IPS-18a (cell line): Measurements from ENCODE around the gene EYA4.

Experiments
- H3K27ac ChIP-seq: one replicate; pipeline ENCODE4 v1.5.1; 2013; ENCODE audit warnings: low read length
- H3K27me3 ChIP-seq: one replicate; pipeline ENCODE4 v1.6.1; 2013; ENCODE audit warnings: mild to moderate bottlenecking, low read length; ENCODE audit not compliant: control insufficient read depth, insufficient read depth
- H3K36me3 ChIP-seq: one replicate; pipeline ENCODE4 v1.6.1; 2013; ENCODE audit warnings: low read depth, low read length; ENCODE audit not compliant: control insufficient read depth
- H3K4me1 ChIP-seq: one replicate; pipeline ENCODE4 v1.6.1; 2013; ENCODE audit warnings: low read depth, low read length; ENCODE audit not compliant: control insufficient read depth
- H3K4me3 ChIP-seq: one replicate; pipeline ENCODE4 v1.5.1; 2013; ENCODE audit warnings: low read length
- H3K9ac ChIP-seq: one replicate; pipeline ENCODE4 v1.6.1; 2013; ENCODE audit warnings: mild to moderate bottlenecking, low read length, moderate library complexity
- H3K9me3 ChIP-seq: one replicate; pipeline ENCODE4 v1.6.1; 2013; ENCODE audit warnings: low read depth, low read length; ENCODE audit not compliant: control insufficient read depth

The EYA4 gene

GRCh38 chr6:133432021-133432989, 191.1 kb downstream of the EYA4 start:
- Histone ChIP-seq H3K27ac (no peak overlapping the region), H3K9me3 (no peaks in the 10 kb centered on the region), H3K4me3 (no peak overlapping the region), H3K4me1 (peaks cover 21% of the 10 kb centered on the region), H3K9ac (no peak overlapping the region), H3K27me3 (no peaks in the 10 kb centered on the region), H3K36me3 (no peaks in the 10 kb centered on the region)

DNA sequence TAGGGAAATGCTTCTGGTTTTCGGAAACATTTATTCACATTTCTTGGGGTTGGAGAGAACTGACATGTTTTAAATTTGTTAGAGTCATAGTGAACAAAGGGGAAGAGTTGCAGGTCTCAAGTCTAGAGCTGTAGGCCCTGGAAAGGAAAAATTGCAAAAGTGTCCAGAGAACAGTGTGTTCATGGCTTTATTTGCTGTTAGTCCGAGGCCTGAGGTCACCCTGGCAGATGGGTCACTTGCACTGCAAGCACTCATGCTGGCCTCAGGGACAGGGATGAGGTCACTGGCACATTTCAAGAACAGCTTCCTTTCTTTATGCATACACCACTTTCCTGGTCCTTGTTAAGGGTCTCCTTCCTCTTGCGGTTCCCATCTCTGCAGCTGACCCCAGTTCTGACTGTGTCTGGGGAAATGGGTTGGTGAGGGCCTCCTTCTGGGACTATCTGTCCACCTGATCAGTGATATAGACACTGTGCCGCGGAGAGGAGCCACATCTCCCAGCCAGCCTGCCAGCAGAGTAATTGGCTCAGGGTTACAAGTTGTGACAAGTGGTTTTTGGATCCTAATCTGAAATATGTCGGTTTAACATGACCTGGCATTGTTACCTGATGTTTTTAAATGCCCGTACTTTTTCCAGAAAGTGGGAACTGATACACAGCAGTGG, 194.0 kb downstream of the EYA4 start:
- peaks cover 21% of the 10 kb centered on the region for H3K4me1 ChIP-seq
- no peaks in the 10 kb centered on the region for H3K36me3 ChIP-seq
- H3K9ac ChIP-seq = no peak overlapping the region
- H3K4me3 ChIP-seq = no peak overlapping the region
- no peak overlapping the region for H3K27ac ChIP-seq
- H3K9me3 ChIP-seq = no peaks in the 10 kb centered on the region
- H3K27me3 ChIP-seq = no peaks in the 10 kb centered on the region

GRCh38 chr6:133436652-133437051, 195.5 kb downstream of the EYA4 start:
- Histone ChIP-seq H3K4me3 (no peak overlapping the region), H3K9ac (no peak overlapping the region), H3K27me3 (no peaks in the 10 kb centered on the region), H3K4me1 (peaks cover 12% of the 10 kb centered on the region), H3K36me3 (no peaks in the 10 kb centered on the region), H3K27ac (no peak overlapping the region), H3K9me3 (no peaks in the 10 kb centered on the region)

DNA sequence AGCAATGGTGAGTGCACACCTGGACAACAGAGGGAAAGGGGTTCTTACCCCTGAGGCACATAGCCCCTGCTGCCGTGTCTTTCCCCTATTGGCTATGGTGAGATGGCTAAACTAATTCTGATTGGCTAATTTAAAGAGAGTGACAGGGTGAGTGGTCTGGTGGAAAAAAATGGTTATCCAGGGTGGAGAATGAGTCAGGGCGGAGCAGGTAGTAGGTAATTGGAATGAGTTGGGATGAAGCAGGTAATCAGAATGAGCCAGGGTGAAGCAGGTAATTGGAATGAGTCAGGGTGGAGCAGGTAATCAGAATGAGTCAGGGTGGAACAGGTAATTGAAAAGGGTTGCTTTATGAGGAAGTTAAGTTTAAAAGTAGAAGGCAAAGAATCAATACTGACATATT, 200.3 kb downstream of the EYA4 start:
- Histone ChIP-seq H3K27ac (no peak overlapping the region), H3K9me3 (no peaks in the 10 kb centered on the region), H3K4me1 (no peaks in the 10 kb centered on the region), H3K36me3 (no peaks in the 10 kb centered on the region), H3K4me3 (no peak overlapping the region), H3K27me3 (no peaks in the 10 kb centered on the region), H3K9ac (no peak overlapping the region)

- no peaks in the 10 kb centered on the region for H3K27me3 ChIP-seq
- no peak overlapping the region for H3K27ac ChIP-seq
- H3K4me1 ChIP-seq = no peaks in the 10 kb centered on the region
- no peaks in the 10 kb centered on the region for H3K9me3 ChIP-seq
- H3K36me3 ChIP-seq = no peaks in the 10 kb centered on the region
- no peak overlapping the region for H3K9ac ChIP-seq
- no peak overlapping the region for H3K4me3 ChIP-seq
Observed at GRCh38 chr6:133446789-133447188, 205.6 kb downstream of the EYA4 start.

DNA sequence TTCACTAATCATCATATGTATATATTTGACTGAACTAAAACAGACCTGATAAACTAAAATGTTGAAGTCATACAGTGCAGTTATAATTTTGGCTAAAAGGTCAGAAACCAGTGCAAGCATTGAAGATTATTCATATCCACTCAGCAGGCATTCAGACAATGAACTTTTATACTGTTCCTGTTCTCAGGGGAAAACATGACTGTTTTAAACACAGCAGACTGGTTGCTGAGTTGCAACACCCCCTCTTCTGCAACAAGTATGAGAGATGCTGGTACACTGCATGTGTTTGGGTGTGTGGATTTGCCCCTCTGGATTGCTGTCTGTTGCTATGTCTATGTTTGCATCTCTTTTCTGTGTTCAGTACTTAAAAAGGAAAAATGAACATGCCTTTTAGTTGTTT, 206.8 kb downstream of the EYA4 start:
- Histone ChIP-seq H3K4me3 (no peak overlapping the region), H3K36me3 (no peaks in the 10 kb centered on the region), H3K4me1 (no peaks in the 10 kb centered on the region), H3K9ac (no peak overlapping the region), H3K9me3 (no peaks in the 10 kb centered on the region), H3K27ac (no peak overlapping the region), H3K27me3 (no peaks in the 10 kb centered on the region)

DNA sequence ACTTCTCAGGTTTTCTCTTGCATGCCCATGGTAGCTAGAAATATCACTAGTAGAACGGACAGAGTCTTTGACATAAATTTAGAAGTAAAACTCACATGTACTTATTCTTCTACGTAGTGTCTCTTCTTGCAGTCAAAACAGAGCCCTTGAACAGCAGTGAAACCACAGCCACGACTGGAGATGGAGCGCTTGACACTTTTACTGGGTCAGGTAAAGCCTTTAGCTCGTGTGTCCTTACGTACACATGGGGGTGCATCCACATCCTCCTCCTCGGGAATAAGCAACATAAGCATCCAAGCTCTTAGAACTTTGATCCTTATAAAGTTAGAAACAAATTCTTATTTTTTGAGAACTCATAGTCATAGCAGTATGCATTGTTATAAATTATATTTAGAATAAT, 215.3 kb downstream of the EYA4 start:
- H3K4me1 ChIP-seq = peaks cover 30% of the 10 kb centered on the region
- H3K9ac ChIP-seq = no peak overlapping the region
- H3K27me3 ChIP-seq = no peaks in the 10 kb centered on the region
- no peaks in the 10 kb centered on the region for H3K36me3 ChIP-seq
- no peak overlapping the region for H3K4me3 ChIP-seq
- H3K9me3 ChIP-seq = no peaks in the 10 kb centered on the region
- no peak overlapping the region for H3K27ac ChIP-seq

GRCh38 chr6:133456944-133457343, 215.8 kb downstream of the EYA4 start:
- peaks cover 30% of the 10 kb centered on the region for H3K4me1 ChIP-seq
- H3K9me3 ChIP-seq = no peaks in the 10 kb centered on the region
- no peak overlapping the region for H3K4me3 ChIP-seq
- H3K27me3 ChIP-seq = no peaks in the 10 kb centered on the region
- H3K27ac ChIP-seq = no peak overlapping the region
- H3K9ac ChIP-seq = no peak overlapping the region
- no peaks in the 10 kb centered on the region for H3K36me3 ChIP-seq

GRCh38 chr6:133460101-133460500, 218.9 kb downstream of the EYA4 start:
- H3K27ac ChIP-seq = no peak overlapping the region
- no peaks in the 10 kb centered on the region for H3K27me3 ChIP-seq
- H3K9ac ChIP-seq = no peak overlapping the region
- peaks cover 26% of the 10 kb centered on the region for H3K4me1 ChIP-seq
- H3K4me3 ChIP-seq = no peak overlapping the region
- H3K9me3 ChIP-seq = no peaks in the 10 kb centered on the region
- no peaks in the 10 kb centered on the region for H3K36me3 ChIP-seq

DNA sequence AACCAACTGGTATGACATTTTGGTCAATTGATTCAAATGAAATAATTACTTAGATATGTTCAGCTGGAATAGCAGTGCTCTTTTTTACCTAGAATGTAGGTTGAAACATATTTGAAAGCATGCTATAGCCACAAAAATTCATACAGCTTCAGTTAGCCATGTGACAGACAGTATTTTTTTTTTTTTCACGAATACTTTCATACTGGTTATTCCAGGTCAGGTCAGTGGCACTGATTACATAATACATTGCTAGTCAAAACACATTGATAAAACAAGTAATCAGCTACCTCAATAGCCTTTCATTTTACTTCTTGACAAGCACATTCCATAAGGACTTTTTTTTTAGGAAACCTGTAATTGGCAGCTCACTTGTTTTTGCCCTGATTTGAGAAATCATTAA, 222.6 kb downstream of the EYA4 start:
- no peak overlapping the region for H3K9ac ChIP-seq
- no peaks in the 10 kb centered on the region for H3K4me1 ChIP-seq
- no peaks in the 10 kb centered on the region for H3K27me3 ChIP-seq
- no peak overlapping the region for H3K27ac ChIP-seq
- no peaks in the 10 kb centered on the region for H3K9me3 ChIP-seq
- no peaks in the 10 kb centered on the region for H3K36me3 ChIP-seq
- no peak overlapping the region for H3K4me3 ChIP-seq

- H3K27ac ChIP-seq = no peak overlapping the region
- H3K36me3 ChIP-seq = no peaks in the 10 kb centered on the region
- H3K4me3 ChIP-seq = no peak overlapping the region
- no peaks in the 10 kb centered on the region for H3K9me3 ChIP-seq
- H3K27me3 ChIP-seq = no peaks in the 10 kb centered on the region
- no peak overlapping the region for H3K9ac ChIP-seq
- H3K4me1 ChIP-seq = no peaks in the 10 kb centered on the region
Observed at GRCh38 chr6:133466680-133467079, 225.5 kb downstream of the EYA4 start.
